GDM1 (cell line): ENCODE data around the gene ACVRL1.

Experiments
- DNase-seq: peaks from one replicate; lab custom pipeline; 2025; lab: John Stamatoyannopoulos, UW

ACVRL1 gene

DNA sequence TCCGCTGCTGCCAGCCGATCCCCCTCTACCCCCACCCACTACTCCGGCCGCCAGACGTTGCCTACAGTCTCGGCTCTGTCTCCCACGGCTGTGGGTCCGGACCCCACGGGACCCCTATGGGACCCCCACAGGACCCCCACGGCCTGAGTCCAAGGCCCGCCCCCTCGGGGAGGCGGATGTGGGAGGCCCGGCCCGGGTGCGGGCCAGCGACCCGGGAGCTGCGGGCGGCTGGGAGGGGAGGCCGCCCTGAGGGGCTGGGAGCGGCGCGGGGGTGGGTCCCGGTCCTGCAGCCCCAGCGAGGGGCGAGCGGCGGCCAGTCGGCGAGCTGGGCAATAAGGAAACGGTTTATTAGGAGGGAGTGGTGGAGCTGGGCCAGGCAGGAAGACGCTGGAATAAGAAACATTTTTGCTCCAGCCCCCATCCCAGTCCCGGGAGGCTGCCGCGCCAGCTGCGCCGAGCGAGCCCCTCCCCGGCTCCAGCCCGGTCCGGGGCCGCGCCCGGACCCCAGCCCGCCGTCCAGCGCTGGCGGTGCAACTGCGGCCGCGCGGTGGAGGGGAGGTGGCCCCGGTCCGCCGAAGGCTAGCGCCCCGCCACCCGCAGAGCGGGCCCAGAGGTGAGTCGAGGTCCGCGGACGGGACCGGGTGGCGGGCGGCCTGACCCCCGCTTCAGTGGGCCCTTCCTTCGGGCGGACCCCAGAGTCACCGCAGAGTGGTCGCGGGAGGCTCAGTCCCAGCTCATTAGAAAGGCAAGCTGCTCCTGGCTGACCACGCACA is at the start of gene ACVRL1:
Gene ACVRL1, plus strand, starts transcription at position 422 of the 773 bp plus-strand sequence. CDS start 4,971 bp downstream, outside the sequence.
- no peak for DNase-seq

DNA sequence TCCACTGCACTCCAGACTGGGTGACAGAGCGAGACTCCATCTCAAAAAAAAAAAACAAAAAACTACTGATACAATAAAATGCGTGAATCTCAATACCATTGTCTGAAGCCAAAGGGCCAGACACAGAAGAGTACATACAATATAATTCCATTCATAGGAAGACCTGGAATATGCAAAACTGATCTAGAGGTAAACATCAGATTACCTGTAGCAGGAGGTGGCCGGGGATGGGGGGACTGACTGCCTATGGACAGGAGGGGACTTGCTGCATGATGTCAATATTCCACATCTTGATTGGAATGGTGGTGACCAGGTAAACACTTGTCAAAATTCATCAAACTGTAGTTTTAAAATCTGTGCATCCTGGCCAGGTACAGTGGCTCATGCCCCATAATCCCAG is 46.3 kb upstream of the ACVRL1 start:
- no peak for DNase-seq

DNA sequence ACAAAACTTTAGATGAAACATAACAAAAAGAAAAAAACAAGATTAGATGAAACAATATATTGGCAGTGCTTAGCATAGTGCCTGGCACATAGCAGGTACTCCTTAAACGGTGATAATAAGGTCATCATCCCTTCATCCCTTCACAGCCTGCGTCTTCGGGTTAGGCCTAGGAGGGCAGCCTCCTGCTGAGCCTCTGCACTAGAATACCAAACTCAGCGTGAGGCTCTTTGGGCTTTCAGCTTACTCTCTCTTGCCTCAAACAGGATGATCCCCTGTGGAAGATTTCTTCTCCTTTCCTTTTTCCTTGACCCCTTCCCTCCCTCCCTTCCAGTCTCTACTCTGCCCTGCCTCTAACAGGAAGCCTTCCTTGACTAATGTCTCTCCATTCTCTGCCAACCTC is 44.4 kb upstream of the ACVRL1 start:
- DNase-seq = no peak

DNA sequence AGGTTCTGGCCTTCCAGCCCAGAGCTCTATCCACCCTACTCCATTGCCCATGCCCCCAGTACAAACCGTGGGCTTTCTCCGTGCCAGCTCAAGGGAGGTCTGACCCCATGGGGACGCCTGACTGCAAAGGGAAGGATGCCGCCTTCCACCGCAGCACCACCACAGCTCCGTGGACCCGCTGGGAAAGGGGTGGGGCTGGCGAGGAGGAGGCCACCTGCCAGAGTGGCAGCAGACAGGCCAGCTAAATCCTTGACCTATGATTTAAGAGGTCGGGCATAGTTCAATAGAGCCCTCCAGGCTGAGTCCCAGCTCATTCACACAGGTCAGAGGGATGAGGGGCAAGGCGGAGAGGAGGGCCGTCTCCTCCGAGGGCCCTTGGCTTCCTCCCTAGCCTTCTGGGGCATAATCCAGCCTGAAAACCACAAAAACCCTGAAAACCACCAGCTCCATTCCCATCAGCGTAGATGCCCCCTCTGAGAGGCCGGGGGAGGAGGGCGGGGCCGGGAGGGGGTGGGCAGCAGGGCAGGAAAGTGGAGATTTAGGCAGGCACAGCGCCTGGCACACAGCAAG is 43.9 kb upstream of the ACVRL1 start:
- DNase-seq = no peak

DNA sequence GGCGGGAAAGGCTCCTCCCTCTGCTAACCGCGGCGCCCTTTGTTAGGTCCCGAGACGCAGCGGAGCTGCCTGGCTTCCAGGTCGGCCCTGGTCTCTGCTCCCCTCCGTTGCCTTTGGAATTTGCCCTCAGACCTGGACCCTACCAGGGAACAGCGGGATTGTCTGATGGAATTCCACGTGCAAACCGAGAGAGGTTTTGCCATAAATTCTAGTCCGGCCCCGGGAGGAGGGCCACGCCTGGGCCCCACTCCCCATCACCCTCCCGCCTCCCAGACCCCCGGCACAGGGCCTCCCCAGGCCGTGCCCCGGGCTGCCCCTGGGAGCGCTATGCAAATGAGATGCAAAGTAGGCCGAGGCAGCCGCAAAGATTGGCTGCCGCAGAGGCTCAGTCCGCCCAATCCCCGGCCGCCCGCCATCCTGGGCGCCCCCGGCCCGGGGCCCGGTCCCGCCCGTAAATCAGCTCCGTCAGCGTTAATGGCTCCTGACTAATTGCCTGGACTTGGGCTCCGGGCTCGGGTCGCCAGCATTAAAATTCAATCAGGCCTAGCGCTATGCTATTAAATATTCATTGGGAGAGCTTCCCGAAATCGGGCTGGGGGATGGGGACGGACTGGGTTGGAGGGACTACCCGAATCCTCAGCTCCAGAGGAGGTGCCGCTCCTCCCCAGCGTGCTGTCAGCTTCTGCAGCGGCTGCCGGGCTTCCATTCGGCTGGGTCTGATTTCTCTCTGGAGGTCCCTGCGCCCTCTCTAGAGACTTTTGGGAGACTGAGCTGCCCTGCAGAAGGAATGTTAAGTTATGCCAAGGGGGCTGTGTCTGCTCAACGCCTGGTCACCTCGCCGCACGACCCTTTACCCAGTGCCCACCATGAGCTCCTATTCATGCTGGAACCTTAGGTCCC is 43.1 kb upstream of the ACVRL1 start:
- no peak for DNase-seq

DNA sequence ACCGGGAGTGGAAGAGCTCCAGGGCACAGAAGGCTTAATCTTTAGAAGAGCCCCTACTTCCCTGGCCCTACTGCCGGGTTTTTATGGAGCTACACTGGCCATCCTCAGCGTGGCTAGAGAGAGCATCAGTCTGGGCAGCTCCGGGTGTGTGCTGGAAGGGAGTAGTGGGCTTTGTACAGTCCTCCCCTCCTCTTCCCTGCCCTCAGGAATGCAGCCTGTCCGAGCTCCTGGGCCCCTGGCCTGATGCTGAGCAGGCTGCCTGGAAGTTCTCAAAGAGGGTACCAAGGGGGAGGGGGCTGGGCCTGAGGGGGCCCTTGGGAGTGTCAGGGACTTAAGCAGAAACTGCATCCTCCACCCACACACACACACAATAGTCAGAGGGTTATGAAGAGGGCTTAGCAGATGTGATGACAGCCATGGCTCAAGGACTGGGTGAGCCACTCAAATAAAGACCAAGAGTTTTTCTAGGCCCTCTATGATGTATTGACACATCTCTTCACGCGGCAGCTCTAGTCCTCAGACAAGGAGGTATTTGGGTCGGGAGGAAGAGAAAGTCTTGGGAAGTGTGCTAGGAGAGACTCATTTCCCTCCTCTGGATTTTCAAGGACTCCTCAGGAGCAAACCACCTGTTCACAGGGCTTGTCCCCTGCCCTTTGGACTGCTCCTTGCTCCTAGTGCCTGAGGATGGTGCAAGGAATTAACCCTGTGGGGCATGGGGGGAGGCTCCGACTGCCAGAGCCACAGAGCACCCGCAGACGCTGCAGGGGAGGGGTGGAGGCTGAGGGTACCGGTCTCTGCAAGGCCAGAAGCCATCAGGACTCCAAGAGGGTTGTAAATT is 42.3 kb upstream of the ACVRL1 start:
- DNase-seq = no peak

DNA sequence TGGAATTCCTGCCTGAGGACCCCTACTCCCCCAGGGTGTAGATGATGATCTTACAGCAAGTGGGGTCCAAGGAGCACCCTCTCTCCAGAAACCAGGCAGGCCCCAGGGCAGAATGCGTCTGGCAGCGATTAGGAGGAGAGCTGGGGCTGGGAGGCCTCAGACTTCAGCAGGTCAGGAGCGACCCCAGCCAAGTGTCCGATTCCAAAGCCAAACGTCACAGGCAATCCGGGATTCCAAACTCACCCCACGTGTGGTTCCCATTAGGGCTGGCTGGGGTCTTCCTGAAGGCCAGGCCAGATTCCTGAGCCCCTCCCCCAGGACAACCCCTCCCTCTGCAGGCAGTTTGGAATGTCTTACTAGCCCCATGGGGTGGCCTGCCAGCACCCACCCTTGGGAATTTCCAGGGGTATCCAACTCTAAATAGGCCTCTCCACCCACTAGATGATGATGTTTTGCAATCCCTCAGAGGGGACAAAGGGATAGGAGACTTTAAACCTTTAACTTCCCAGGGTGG is 41.5 kb upstream of the ACVRL1 start:
- no peak for DNase-seq

DNA sequence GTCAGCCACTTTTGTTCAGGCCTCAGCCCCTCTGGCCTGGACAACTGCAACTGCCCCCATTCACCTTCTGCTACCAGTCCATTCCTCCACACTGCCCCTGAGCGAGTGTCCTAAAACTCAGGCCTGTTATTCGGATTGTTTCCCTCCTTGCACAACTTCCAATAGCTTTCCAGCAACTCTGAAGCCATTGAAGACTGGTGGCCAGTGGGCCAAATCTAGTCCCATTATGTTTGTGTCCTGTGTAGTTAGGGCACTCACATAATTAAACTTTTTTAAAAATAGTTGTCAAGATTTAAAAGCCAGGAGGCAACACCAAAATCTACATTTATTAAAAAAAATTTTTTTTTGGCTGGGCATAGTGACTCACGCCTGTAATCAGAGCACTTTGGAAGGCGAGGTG is 41.0 kb upstream of the ACVRL1 start:
- DNase-seq = no peak

DNA sequence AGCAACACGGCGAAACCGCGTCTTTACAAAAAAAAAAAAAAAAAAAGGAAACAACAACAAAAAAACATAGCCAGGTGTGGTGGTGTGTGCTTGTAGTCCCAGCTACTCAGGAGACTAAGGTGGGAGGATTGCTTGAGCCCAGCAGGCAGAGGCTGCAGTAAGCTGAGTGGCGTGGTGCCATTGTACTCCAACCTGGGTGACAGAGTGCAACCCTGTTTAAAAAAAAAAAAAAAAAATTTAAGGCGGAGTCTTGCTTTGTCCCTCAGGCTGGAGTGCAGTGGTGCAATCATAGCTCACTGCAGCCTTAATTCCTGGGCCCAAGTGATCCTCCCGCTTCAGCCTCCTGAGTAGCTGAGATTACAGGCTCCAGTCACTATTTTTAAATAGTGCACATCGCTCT is 40.5 kb upstream of the ACVRL1 start:
- no peak for DNase-seq

DNA sequence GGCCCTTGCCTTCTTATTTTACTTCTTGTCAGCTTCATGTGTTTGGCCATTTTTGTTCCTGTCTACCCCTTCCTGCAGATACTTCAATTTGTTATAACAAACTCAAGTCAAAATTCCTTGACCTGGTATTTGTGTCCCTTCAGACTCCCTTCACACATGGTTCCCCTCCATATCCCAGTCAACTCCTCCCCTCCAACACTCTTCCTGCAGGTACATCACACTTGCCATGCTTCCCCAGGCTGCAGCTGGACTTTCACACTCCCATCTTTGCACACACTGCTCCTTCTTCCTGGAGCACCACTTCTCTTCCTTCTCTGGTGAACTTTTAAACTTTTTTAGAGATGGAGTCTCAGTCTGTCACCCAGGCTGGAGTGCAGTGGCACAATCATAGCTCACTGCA is 39.9 kb upstream of the ACVRL1 start:
- DNase-seq = no peak

DNA sequence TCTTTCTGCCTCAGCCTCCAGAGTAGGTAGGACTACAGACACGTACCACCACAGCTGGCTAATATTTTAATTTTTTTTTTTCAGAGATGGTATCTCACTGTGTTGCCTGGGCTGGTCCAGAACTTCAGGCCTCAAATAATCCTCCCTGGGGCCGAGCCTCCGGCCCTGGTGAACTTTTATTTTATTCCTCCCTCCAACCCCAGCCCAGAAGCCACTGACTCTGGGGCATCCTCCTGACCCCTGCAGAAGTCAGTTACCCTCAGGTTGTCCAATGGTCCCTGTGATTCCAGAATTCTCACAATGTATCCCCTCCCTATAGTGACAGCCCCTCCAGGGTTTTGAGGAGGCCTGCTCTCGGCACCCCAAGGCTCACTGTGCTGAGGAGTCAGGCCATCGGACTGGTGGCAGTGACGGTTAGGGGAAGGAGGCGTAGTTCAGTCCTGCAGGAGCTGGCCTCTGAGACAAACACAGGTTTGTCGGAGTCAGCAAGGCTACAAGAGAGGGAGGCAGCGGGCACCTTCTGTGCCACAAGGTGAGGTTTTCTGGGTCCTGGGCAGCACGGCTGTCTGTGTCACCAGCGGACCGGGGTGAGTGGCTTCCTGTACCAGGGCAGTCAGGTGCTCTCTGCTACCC is 39.4 kb upstream of the ACVRL1 start:
- no peak for DNase-seq

DNA sequence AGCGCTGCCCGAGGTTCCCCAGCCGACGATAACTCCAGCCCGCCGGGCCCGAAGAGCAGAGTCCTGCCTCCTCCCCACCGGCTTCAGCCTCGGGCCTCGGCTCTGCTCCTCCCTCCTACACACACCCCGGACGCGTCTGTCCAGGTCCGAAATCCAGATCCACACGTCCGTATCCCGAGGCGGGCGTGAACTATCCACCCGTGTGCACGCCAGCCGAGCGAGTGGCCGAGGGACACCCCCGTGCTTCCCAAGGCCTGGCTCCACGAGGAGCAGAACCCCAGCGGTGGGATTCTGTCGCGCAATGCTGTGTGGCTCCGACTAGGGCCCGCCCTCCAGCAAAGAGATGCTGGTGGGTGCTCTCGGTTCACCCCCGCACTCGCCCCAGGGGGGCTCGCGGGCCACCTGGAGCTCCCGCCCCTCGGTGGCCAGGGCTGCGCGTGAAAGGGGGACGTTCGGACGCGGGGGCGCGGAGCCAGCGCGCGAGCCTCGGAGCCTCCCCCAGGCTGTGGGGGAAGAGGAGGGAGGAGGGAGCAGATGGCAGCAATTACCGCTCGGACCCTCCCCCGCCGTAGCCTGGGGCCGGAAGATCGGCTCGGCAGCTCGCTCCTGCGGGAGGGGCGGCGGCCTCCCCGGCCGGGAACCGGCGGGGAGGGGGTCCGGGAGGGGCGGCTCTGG is 38.3 kb upstream of the ACVRL1 start:
- no peak for DNase-seq

DNA sequence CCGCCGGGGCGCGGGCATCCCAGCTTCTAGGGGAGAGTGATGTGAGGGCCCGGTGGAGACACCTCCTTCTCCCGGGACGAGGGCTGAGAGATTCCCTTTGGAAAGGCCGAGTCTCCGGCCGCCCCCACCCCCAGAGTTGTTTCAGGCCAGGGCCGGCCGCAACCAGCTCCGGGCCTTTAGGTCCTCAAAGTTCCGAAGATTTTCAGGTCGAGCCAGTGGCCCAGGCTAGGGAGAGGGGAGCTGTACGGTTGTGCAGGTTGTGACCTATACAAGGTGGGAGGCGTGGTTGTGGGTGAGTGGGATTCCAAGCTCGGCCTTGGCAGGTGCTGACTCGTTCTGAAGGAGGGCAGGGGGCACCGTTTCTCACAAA is 37.8 kb upstream of the ACVRL1 start:
- no peak for DNase-seq

DNA sequence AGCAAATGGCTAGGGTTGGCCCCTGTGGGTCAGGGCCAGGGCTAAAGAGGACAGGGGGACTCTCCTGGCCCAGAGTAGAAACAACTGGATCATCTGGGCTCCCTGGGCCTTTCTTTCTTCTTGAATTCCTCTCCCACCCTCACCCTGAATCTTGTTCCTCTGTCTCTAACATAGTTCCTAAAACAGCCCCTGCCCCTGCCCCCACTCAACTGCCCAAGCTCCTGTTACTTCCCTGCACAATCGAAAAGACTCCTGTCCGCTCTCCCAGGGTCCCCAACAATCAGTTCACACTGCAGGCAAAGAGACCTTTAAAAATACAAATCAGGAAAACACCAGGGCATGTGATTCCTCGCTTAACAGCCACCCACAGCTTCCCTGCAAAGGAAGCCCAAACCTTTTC is 37.4 kb upstream of the ACVRL1 start:
- no peak for DNase-seq

DNA sequence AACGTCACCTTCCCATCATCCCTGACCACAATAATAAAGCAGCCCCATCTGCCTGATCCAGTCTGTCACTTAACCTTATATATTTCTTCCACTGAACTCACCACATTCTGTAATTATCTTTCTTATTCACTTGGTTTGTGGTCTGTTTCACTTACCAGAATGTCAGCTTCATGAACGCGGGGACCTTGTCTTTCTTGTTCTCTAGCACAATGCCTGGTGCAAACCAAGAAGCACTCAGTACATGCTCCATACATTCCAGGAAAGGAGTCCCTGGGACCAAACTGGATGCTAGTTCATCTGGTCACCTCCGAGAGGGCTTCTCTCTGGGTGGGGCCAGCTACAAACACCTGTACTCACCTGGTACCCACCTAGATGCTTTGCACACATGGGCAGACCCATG is 36.8 kb upstream of the ACVRL1 start:
- DNase-seq = no peak

DNA sequence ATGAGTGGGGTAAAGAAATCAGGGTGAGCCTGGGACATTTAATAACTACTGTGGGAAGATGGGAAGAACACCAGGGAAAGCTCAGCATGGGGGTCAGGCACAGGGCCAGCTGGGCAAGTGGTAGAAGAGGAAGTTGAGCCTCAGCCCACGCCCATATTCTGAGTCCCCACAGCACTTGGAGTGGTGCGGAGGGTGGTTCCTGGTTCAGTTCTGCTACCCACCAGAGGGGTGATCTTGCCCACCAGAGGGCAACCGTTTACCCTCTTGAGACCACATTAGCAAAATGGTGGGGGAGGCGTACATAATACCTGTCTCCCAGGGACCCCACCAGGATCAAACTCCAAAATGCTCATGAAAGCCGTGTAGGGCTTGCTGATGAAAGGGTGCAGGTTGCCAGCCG is 36.2 kb upstream of the ACVRL1 start:
- no peak for DNase-seq

DNA sequence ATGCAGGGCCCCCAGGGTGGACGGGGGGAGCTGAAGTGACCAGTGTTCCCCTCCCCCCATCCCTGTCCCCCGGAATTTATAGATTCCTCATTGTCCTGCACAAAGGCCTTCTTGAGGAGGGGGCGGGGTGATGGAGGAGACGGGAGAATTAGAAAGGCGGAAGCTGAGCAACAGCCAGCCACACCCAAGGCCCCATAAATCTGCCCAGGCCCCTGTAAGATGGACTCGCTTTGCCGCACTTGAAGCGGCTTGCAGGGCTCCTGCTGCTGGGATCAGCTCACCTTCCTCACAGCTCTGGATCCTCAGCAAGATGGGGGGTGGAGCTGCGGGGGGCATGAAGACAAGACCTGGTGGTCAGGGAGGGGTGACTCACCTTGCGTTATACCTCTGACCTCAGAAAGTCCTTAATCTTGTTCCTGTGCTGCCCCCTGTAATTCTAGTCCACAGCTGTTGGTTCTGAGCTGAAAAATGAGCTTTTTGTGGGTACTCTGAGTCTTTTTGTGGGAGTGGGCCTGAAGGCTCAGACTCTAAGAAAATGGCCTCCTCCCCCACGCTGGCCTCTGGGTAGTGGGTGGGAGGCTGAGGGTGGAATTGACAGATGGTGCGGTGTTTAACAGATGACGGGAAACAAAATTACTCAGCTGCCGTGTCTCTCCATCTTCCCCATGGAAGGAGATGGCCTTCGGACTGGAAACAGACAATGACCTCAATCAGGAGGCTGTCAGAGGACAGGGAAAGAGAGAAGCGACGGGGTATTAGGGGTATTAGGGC is 35.2 kb upstream of the ACVRL1 start:
- DNase-seq = no peak

DNA sequence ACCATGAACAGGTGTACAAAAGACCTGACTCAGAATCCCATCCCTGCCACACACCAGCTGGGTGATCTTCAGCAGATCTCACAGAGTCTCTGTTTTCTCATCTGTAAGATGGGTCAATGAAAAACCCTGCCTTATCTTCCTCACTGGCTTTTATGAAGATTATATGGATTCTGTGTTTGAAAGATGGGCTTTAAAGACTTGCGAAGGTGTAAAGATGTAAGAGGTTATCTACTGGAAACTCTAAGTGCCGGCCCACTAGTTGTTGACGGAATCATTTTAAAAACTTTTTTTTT is 34.7 kb upstream of the ACVRL1 start:
- no peak for DNase-seq

DNA sequence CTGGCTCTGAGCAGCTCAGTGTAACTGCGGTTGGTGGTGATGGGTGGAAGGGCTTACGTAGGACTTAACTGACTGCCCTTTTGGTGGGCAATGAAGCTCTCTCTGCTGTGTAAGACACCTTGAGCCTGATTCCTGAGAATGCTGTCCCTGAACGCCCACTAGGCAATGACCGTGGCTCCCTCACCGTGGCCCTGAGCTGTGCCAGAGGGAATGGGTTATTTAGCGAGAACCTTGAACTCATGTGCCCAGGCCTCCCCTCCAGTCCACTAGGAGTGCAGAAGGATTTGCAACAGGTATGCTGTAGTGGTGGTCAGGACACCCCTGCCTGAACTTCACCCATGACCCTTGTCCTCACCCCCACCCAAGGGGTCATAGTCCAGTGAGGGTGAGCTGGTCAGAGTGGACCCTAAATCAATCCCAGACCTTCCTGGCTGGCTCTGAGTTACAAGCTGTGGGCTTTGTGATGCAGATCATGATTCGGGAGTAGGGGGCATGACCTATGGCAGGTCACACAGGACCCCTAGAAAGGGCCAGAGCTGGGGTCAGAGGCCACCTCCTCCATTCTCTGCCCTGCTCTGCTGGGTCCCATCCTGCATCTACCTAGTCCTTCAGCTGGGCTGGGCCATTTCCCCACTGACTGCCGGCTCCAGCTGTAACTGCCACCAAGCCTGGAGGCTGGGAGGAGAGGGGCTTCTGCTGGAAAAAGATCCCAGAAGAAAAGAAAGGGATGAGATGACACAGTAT is 33.9 kb upstream of the ACVRL1 start:
- no peak for DNase-seq

DNA sequence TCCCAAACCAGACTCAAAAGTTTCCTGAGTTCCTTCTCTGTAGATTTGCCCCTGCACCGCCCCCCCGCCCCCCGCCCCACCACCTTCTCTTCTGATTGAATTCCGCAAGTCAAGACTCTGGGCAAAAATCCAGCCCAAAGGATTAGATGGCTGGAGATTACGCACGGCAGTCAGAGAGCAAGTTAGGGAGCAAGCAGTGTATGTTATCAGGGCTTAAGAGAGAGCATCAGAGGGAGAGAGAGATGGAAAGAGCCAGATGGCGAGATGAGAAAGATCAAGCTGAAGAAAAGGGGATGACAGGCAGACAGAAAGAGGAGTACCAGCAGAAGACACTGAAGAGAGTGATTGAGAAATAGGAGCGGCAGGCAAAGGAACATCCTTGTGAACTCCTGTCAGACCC is 33.3 kb upstream of the ACVRL1 start:
- no peak for DNase-seq
